Fibroblast of lung (primary cell): ENCODE measurements around the gene FZD4. TPM values are rescaled to one million over a fixed set of nuclear protein-coding genes. Genes with fewer than 3 reads are reported as not detected.
A peak's percentile ranks its signal among the peaks of the same experiment; 100 is the strongest.

Source experiments
- DNase-seq, 2 donors: peaks; one replicate each; pipeline versions ENCODE4 v3.0.0 to v3.0.0-alpha.2; 2010; ENCODE audit warnings: low read depth in 2 of 2
- H2AFZ ChIP-seq: 2 replicates; pipeline ENCODE4 v1.5.1; 2012; ENCODE audit warnings: low read length, control low read depth, inconsistent platforms
- H3K27ac ChIP-seq: 2 replicates; pipeline ENCODE4 v1.5.1; 2011; ENCODE audit warnings: low read length, control low read depth; ENCODE audit not compliant: insufficient read depth
- H3K27me3 ChIP-seq: 2 replicates; pipeline ENCODE4 v1.5.1; 2011; ENCODE audit warnings: mild to moderate bottlenecking, low read length; ENCODE audit not compliant: control insufficient read depth, insufficient read depth
- H3K36me3 ChIP-seq: 2 replicates; pipeline ENCODE4 v1.5.1; 2011; ENCODE audit warnings: low read length; ENCODE audit not compliant: control insufficient read depth, insufficient read depth
- H3K4me1 ChIP-seq: 2 replicates; pipeline ENCODE4 v1.5.1; 2011; ENCODE audit warnings: low read length; ENCODE audit not compliant: control insufficient read depth, insufficient read depth; ENCODE audit errors: extremely low read depth
- H3K4me2 ChIP-seq: 2 replicates; pipeline ENCODE4 v1.5.1; 2011; ENCODE audit warnings: low read length, control low read depth; ENCODE audit not compliant: insufficient read depth; ENCODE audit errors: extremely low read depth
- H3K4me3 ChIP-seq, 4 experiments: fragments of 200-600 bp in 1 of 4; sonication (generic) in 1 of 4; replicated peaks in 1 of 4; 2 replicates each; pipeline ENCODE4 v1.5.1; 2011 to 2016; ENCODE audit warnings: low read length in 4 of 4, low read depth in 3 of 4, mild to moderate bottlenecking in 3 of 4, control low read depth in 2 of 4, inconsistent platforms in 1 of 4, mixed read lengths in 1 of 4; ENCODE audit not compliant: insufficient read depth in 1 of 4; ENCODE audit errors: control extremely low read depth in 1 of 4
- H3K79me2 ChIP-seq: 2 replicates; pipeline ENCODE4 v1.5.1; 2012; ENCODE audit warnings: mild to moderate bottlenecking, low read length, inconsistent platforms; ENCODE audit not compliant: control insufficient read depth, insufficient read depth
- H3K9ac ChIP-seq: 2 replicates; pipeline ENCODE4 v1.5.1; 2011; ENCODE audit warnings: mild to moderate bottlenecking, low read length, control low read depth; ENCODE audit not compliant: insufficient read depth
- H3K9me3 ChIP-seq: 2 replicates; pipeline ENCODE4 v1.5.1; 2012; ENCODE audit warnings: low read depth, low read length; ENCODE audit not compliant: control insufficient read depth, insufficient read depth
- H4K20me1 ChIP-seq: 2 replicates; pipeline ENCODE4 v1.5.1; 2011; ENCODE audit warnings: low read length; ENCODE audit not compliant: control insufficient read depth, insufficient read depth; ENCODE audit errors: extremely low read depth
- CTCF ChIP-seq, 2 donors: IDR thresholded peaks in 1 of 2; conservative IDR thresholded peaks in 1 of 2; 1 replicate in 1 of 2; 2 replicates in 1 of 2; pipeline ENCODE4 v1.5.1; 2011 to 2012; ENCODE audit warnings: low read length in 2 of 2, control low read depth in 1 of 2, inconsistent platforms in 1 of 2, low read depth in 1 of 2, mild to moderate bottlenecking in 1 of 2
- EZH2 ChIP-seq: IDR thresholded peaks from 2 replicates; pipeline ENCODE4 v1.5.1; 2012; ENCODE audit warnings: low read length, control low read depth, mild to moderate bottlenecking; ENCODE audit errors: missing control alignments
- polyA plus RNA-seq, 2 donors: library from polyadenylated mRNA; depleted of rRNA in 1 of 2; stranded (reverse) in 1 of 2; unstranded in 1 of 2; fragments of >200 nt; gene quantifications; 2 replicates each; pipeline ENCODE4 v1.2.1, GENCODE V29; 2011 to 2012; ENCODE audit warnings: missing spikeins in 1 of 2
- total RNA-seq: library from RNA; depleted of rRNA; stranded (reverse); fragments of >200 nt; gene quantifications from 2 replicates; pipeline ENCODE4 v1.2.1, GENCODE V29; 2014

The FZD4 gene
- total and polyA plus RNA-seq, 2 donors (not counting 1 experiment from before 2014, with no cell fraction given): 15.7 to 17.8 TPM

GRCh38 chr11:86978247-86978646 lies 23.1 kb upstream of the FZD4 start:
- Histone ChIP-seq H3K27ac (no peak overlapping the region), H3K4me3 (no peak overlapping the region), H3K36me3 (no peaks in the 10 kb centered on the region), H3K4me2 (no peak overlapping the region), H3K9me3 (no peaks in the 10 kb centered on the region), H3K27me3 (no peaks in the 10 kb centered on the region), H2AFZ (no peak overlapping the region), H3K79me2 (no peaks in the 10 kb centered on the region), H3K9ac (no peak overlapping the region), H3K4me1 (no peaks in the 10 kb centered on the region), H4K20me1 (no peaks in the 10 kb centered on the region)
- TF ChIP-seq CTCF (conservative IDR thresholded peaks at IDR 0.05 in 1 of 2, IDR thresholded peaks at IDR 0.05 in 1 of 2; ENCODE audit: low read depth in 1 of 2, low read length in 2 of 2) (no peak), EZH2 (no peak)
- DNase-seq: peak in 1 of 2 donors; percentile 25

- H3K4me1 ChIP-seq: no peaks in the 10 kb centered on the region
- H2AFZ ChIP-seq: no peak overlapping the region
- H3K9me3 ChIP-seq: no peaks in the 10 kb centered on the region
- no peaks in the 10 kb centered on the region for H4K20me1 ChIP-seq
- H3K4me3 ChIP-seq: no peak overlapping the region
- no peak overlapping the region for H3K27ac ChIP-seq
- no peak overlapping the region for H3K4me2 ChIP-seq
- TF ChIP-seq EZH2: no peak
- no peak for TF ChIP-seq CTCF (conservative IDR thresholded peaks at IDR 0.05 in 1 of 2, IDR thresholded peaks at IDR 0.05 in 1 of 2; ENCODE audit: low read depth in 1 of 2, low read length in 2 of 2)
- H3K79me2 ChIP-seq: no peaks in the 10 kb centered on the region
- DNase-seq: no peak
- no peaks in the 10 kb centered on the region for H3K36me3 ChIP-seq
- H3K9ac ChIP-seq: no peak overlapping the region
- H3K27me3 ChIP-seq: no peaks in the 10 kb centered on the region
Measured at GRCh38 chr11:86977441-86978050, 22.4 kb upstream of the FZD4 start.

GRCh38 chr11:86972734-86973133 lies 17.5 kb upstream of the FZD4 start:
- no peak overlapping the region for H3K4me2 ChIP-seq
- no peak overlapping the region for H3K4me3 ChIP-seq
- TF ChIP-seq CTCF (conservative IDR thresholded peaks at IDR 0.05 in 1 of 2, IDR thresholded peaks at IDR 0.05 in 1 of 2; ENCODE audit: low read depth in 1 of 2, low read length in 2 of 2) (no peak), EZH2 (no peak)
- H3K27me3 ChIP-seq: no peaks in the 10 kb centered on the region
- H3K4me1 ChIP-seq: no peaks in the 10 kb centered on the region
- H3K36me3 ChIP-seq: no peaks in the 10 kb centered on the region
- H3K9ac ChIP-seq: no peak overlapping the region
- H2AFZ ChIP-seq: no peak overlapping the region
- no peaks in the 10 kb centered on the region for H3K9me3 ChIP-seq
- no peaks in the 10 kb centered on the region for H3K79me2 ChIP-seq
- no peak for DNase-seq
- H3K27ac ChIP-seq: no peak overlapping the region
- H4K20me1 ChIP-seq: no peaks in the 10 kb centered on the region
